Prostate gland (tissue), 2 donors: ENCODE data around the gene FAM222A. TPM values are rescaled to one million over a fixed set of nuclear protein-coding genes. Genes with fewer than 3 reads are reported as not detected.

Experiments
- DNase-seq: peaks from one replicate; pipeline ENCODE4 v3.0.0-alpha.2; 2019; ENCODE audit warnings: low spot score
- H3K27ac ChIP-seq, 2 donors: fragments of 200-600 bp; sonication (generic); 2 replicates each; pipeline ENCODE4 v1.5.1; 2017 to 2019
- H3K27me3 ChIP-seq: fragments of 200-600 bp; sonication (generic); replicated peaks from 2 replicates; pipeline ENCODE4 v1.5.1; 2019; ENCODE audit not compliant: insufficient read depth
- H3K36me3 ChIP-seq, 2 donors: fragments of 200-600 bp; sonication (generic); 1 replicate in 1 of 2; 2 replicates in 1 of 2; pipeline versions ENCODE4 v1.5.1 to v1.8.1; 2017 to 2019
- H3K4me1 ChIP-seq: fragments of 200-600 bp; sonication (generic); replicated peaks from 2 replicates; pipeline ENCODE4 v1.5.1; 2019
- H3K4me3 ChIP-seq, 2 donors: fragments of 200-600 bp; sonication (generic); 2 replicates each; pipeline ENCODE4 v1.5.1; 2017 to 2019
- H3K9me3 ChIP-seq: fragments of 200-600 bp; sonication (generic); 2 replicates; pipeline ENCODE4 v1.5.1; 2017
- CTCF ChIP-seq, 4 experiments: fragments of 200-600 bp in 2 of 4; fragments of 450-650 bp in 2 of 4; sonication (generic) in 2 of 4; IDR thresholded peaks; 1 replicate in 3 of 4; 2 replicates in 1 of 4; pipeline ENCODE4 v1.5.1; 2016 to 2019; ENCODE audit warnings: antibody characterized with exemption in 4 of 4, mild to moderate bottlenecking in 2 of 4, moderate library complexity in 2 of 4
- POLR2A ChIP-seq: fragments of 450-650 bp; IDR thresholded peaks from one replicate; pipeline ENCODE4 v1.6.1; 2016; ENCODE audit warnings: antibody characterized with exemption, mild to moderate bottlenecking
- POLR2AphosphoS5 ChIP-seq: sonication (generic); formaldehyde crosslinking; IDR thresholded peaks from one replicate; pipeline ENCODE4 v1.6.1; 2017; ENCODE audit warnings: antibody characterized with exemption
- WGBS: methylation state at CpG from one replicate; pipeline ENCODE4 v1.1.5; 2018; 5-methylcytosine and 5-hydroxymethylcytosine counted together
- intact Hi-C: fragments of 100-400 bp; cut with DNase I; formaldehyde crosslinking; loops from one replicate; pipeline ENCODE4 v1.14.2; 2022
- total RNA-seq, 2 donors: library from RNA; depleted of rRNA; stranded (reverse); fragments of >200 nt; gene quantifications; one replicate each; pipeline ENCODE4 v1.1.0, GENCODE V29; 2016

Gene FAM222A
- total RNA-seq, 2 donors from 2014 or later, result 2.0 to 52.3 TPM

- Histone ChIP-seq H3K4me1 (no peaks in the 10 kb centered on the region), H3K27ac (no peak overlapping the region), H3K27me3 (no peaks in the 10 kb centered on the region), H3K4me3 (no peak overlapping the region), H3K9me3 (no peaks in the 10 kb centered on the region), H3K36me3 (no peaks in the 10 kb centered on the region)
- no peak for DNase-seq
- TF ChIP-seq POLR2A (no peak), CTCF (IDR thresholded peaks at IDR 0.05) (no peak), POLR2AphosphoS5 (no peak)
- WGBS, result 70% methylated on average over 16 of the region's 16 CpGs
- intact Hi-C loops, result no loop called here
These were observed 56.7 kb downstream of the FAM222A start for GRCh38 chr12:109770104-109770860.

- intact Hi-C loops, result no loop called here
- 82% methylated on average over 14 of the region's 17 CpGs for WGBS
These were observed 57.4 kb downstream of the FAM222A start for GRCh38 chr12:109770861-109771670.

GRCh38 chr12:109771746-109772621 lies 58.4 kb downstream of the FAM222A start:
- DNase-seq, result no peak
- intact Hi-C loops, result no loop called here
- Histone ChIP-seq H3K4me3 (no peak overlapping the region), H3K4me1 (no peaks in the 10 kb centered on the region), H3K36me3 (no peaks in the 10 kb centered on the region), H3K27me3 (no peaks in the 10 kb centered on the region), H3K9me3 (no peaks in the 10 kb centered on the region), H3K27ac (no peak overlapping the region)
- TF ChIP-seq POLR2AphosphoS5 (no peak), CTCF (IDR thresholded peaks at IDR 0.05) (no peak), POLR2A (no peak)
- WGBS, result 91% methylated on average over 17 of the region's 17 CpGs

More at GRCh38 chr12:109770861-109771670, 57.4 kb downstream of the FAM222A start:
- no peaks in the 10 kb centered on the region for H3K4me1 ChIP-seq
- H3K36me3 ChIP-seq, result no peaks in the 10 kb centered on the region
- H3K4me3 ChIP-seq, result no peak overlapping the region
- TF ChIP-seq POLR2AphosphoS5 (no peak), CTCF (IDR thresholded peaks at IDR 0.05) (no peak), POLR2A (no peak)
- H3K9me3 ChIP-seq, result no peaks in the 10 kb centered on the region
- H3K27me3 ChIP-seq, result no peaks in the 10 kb centered on the region
- no peak for DNase-seq
- no peak overlapping the region for H3K27ac ChIP-seq

GRCh38 chr12:109772622-109773321 lies 59.1 kb downstream of the FAM222A start:
- Histone ChIP-seq H3K27me3 (no peaks in the 10 kb centered on the region), H3K36me3 (no peaks in the 10 kb centered on the region), H3K4me1 (no peaks in the 10 kb centered on the region), H3K4me3 (no peak overlapping the region), H3K27ac (no peak overlapping the region), H3K9me3 (no peaks in the 10 kb centered on the region)
- intact Hi-C loops, result no loop called here
- no peak for DNase-seq
- WGBS, result 55% methylated on average over 12 of the region's 12 CpGs
- no peak for TF ChIP-seq CTCF (IDR thresholded peaks at IDR 0.05)
- TF ChIP-seq POLR2AphosphoS5, result no peak
- TF ChIP-seq POLR2A, result no peak
